Measurements from ENCODE around the gene THADA. TPM values are rescaled to one million over a fixed set of nuclear protein-coding genes. Genes with fewer than 3 reads are reported as not detected.

The THADA gene
- total RNA-seq, 1 donor from 2014 or later, result 29.3 TPM

- Mint-ChIP-seq H3K4me1 (peaks cover 32% of the 10 kb centered on the region), H3K27me3 (ENCODE audit: insufficient read depth, low read depth) (no peaks in the 10 kb centered on the region), H3K36me3 (peaks cover 5% of the 10 kb centered on the region), H3K27ac (no peak overlapping the region), H3K9me3 (no peaks in the 10 kb centered on the region), H3K4me3 (no peak overlapping the region)
- Histone ChIP-seq H3K4me3 (no peak overlapping the region), H3K4me1 (peaks cover 11% of the 10 kb centered on the region), H3K9ac (no peak overlapping the region), H3K79me2 (ENCODE audit: low read depth) (no peaks in the 10 kb centered on the region), H4K20me1 (ENCODE audit: low read depth) (no peaks in the 10 kb centered on the region), H3K4me2 (no peak overlapping the region), H3K36me3 (no peaks in the 10 kb centered on the region), H3K27me3 (no peaks in the 10 kb centered on the region), H3K27ac (no peak overlapping the region), H2AFZ (replicated peaks) (no peak overlapping the region), H3F3A (ENCODE audit: low read depth) (no peaks in the 10 kb centered on the region), H3K9me3 (ENCODE audit: low read depth) (no peaks in the 10 kb centered on the region)
- no peak for TF ChIP-seq CTCF (IDR thresholded peaks at IDR 0.05)
- no peak for TF ChIP-seq EZH2phosphoT487 (IDR thresholded peaks at IDR 0.05)
- no peak for TF ChIP-seq EZH2 (IDR thresholded peaks at IDR 0.05)
- no peak for DNase-seq (ENCODE audit: low spot score)
Measured at GRCh38 chr2:43461453-43462073, 134.3 kb downstream of the THADA start.

GRCh38 chr2:43460611-43461365, 135.1 kb downstream of the THADA start:
- no peaks in the 10 kb centered on the region for H3K36me3 ChIP-seq
- H2AFZ ChIP-seq (replicated peaks), result no peak overlapping the region
- no peak overlapping the region for H3K27ac ChIP-seq
- no peaks in the 10 kb centered on the region for H3K79me2 ChIP-seq (ENCODE audit: low read depth)
- H3K27ac Mint-ChIP-seq, result no peak overlapping the region
- no peaks in the 10 kb centered on the region for H3F3A ChIP-seq (ENCODE audit: low read depth)
- TF ChIP-seq EZH2phosphoT487 (IDR thresholded peaks at IDR 0.05), result no peak
- TF ChIP-seq EZH2 (IDR thresholded peaks at IDR 0.05), result no peak
- TF ChIP-seq CTCF (IDR thresholded peaks at IDR 0.05), result no peak
- no peak overlapping the region for H3K9ac ChIP-seq
- peaks cover 1% of the 10 kb centered on the region for H3K36me3 Mint-ChIP-seq
- H3K4me3 ChIP-seq, result no peak overlapping the region
- H3K4me1 Mint-ChIP-seq, result peaks cover 38% of the 10 kb centered on the region
- H3K4me3 Mint-ChIP-seq, result no peak overlapping the region
- no peak overlapping the region for H3K4me2 ChIP-seq
- H4K20me1 ChIP-seq (ENCODE audit: low read depth), result no peaks in the 10 kb centered on the region
- no peaks in the 10 kb centered on the region for H3K27me3 Mint-ChIP-seq (ENCODE audit: insufficient read depth, low read depth)
- DNase-seq (ENCODE audit: low spot score), result no peak
- no peaks in the 10 kb centered on the region for H3K9me3 ChIP-seq (ENCODE audit: low read depth)
- no peaks in the 10 kb centered on the region for H3K9me3 Mint-ChIP-seq
- peaks cover 11% of the 10 kb centered on the region for H3K4me1 ChIP-seq
- no peaks in the 10 kb centered on the region for H3K27me3 ChIP-seq

GRCh38 chr2:43460174-43460546, 135.7 kb downstream of the THADA start:
- no peak overlapping the region for H3K4me2 ChIP-seq
- Mint-ChIP-seq H3K4me1 (peaks cover 37% of the 10 kb centered on the region), H3K36me3 (no peaks in the 10 kb centered on the region), H3K27me3 (ENCODE audit: insufficient read depth, low read depth) (no peaks in the 10 kb centered on the region), H3K4me3 (no peak overlapping the region), H3K27ac (no peak overlapping the region), H3K9me3 (no peaks in the 10 kb centered on the region)
- H3K4me1 ChIP-seq, result peaks cover 6% of the 10 kb centered on the region
- H3K27me3 ChIP-seq, result no peaks in the 10 kb centered on the region
- H3K9ac ChIP-seq, result no peak overlapping the region
- H4K20me1 ChIP-seq (ENCODE audit: low read depth), result no peaks in the 10 kb centered on the region
- no peaks in the 10 kb centered on the region for H3K79me2 ChIP-seq (ENCODE audit: low read depth)
- no peak overlapping the region for H2AFZ ChIP-seq (replicated peaks)
- TF ChIP-seq CTCF (IDR thresholded peaks at IDR 0.05) (no peak), EZH2phosphoT487 (IDR thresholded peaks at IDR 0.05) (no peak), EZH2 (IDR thresholded peaks at IDR 0.05) (no peak)
- H3K9me3 ChIP-seq (ENCODE audit: low read depth), result no peaks in the 10 kb centered on the region
- H3K36me3 ChIP-seq, result no peaks in the 10 kb centered on the region
- H3K27ac ChIP-seq, result no peak overlapping the region
- no peak for DNase-seq (ENCODE audit: low spot score)
- no peak overlapping the region for H3K4me3 ChIP-seq
- H3F3A ChIP-seq (ENCODE audit: low read depth), result no peaks in the 10 kb centered on the region

All from neural progenitor cell (in vitro differentiated cells).